ENCODE measurements around the gene LCN12.

LCN12 gene

DNA sequence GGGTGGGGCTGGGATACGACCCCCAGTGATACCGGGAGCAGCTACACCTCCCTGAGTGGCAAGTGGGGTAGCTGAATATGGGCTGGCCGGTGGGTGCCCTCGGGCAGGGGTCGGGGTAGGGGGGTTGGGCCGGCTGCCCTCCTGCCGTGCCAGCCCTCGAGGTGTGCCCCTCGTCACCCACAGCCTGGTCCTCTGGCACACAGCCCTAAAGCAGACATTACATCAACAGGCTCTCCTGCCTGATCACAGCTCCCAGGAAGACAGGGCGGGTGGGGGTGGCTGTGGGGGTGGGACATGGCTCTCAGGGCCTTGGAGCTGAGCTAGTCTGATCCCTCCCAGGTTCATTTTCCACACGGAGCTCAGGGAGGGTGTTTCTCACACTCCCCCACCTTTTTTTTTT lies 30.8 kb upstream of the LCN12 start:
- no peak for TF ChIP-seq CTCF (IDR thresholded peaks at IDR 0.05; ENCODE audit: low read depth, low read length)
- H3K4me3 ChIP-seq (replicated peaks in 1 of 2; ENCODE audit: low read depth in 2 of 2, low read length in 2 of 2) = no peak overlapping the region
- DNase-seq (ENCODE audit: low read depth in 2 of 2) = no peak

DNA sequence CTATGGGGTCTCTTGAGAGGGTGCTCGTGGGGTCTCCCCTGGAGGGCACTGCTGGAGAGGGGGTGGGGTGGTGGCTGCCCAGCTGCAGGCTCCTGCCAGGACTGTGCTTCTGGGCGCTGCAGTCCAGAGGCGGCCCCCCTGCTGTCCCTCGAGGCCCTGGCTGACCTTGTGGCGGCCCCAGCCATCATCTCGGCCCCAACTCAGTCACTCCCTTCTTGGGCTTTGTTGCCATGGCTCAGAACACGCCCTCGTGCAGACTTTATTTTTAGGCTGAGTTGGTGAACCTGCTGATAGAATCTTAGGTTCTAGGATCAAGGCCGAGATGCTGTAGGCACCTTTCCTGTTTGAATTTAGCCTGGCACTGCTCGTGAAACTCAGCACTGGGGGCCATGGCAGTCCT lies 30.4 kb upstream of the LCN12 start:
- DNase-seq (ENCODE audit: low read depth in 2 of 2) = no peak
- H3K4me3 ChIP-seq (replicated peaks in 1 of 2; ENCODE audit: low read depth in 2 of 2, low read length in 2 of 2) = no peak overlapping the region
- TF ChIP-seq CTCF (IDR thresholded peaks at IDR 0.05; ENCODE audit: low read depth, low read length) = no peak

- no peak for DNase-seq (ENCODE audit: low read depth in 2 of 2)
- TF ChIP-seq CTCF (IDR thresholded peaks at IDR 0.05; ENCODE audit: low read depth, low read length) = no peak
- H3K4me3 ChIP-seq (replicated peaks in 1 of 2; ENCODE audit: low read depth in 2 of 2, low read length in 2 of 2) = no peak overlapping the region
These were observed 29.5 kb upstream of the LCN12 start for GRCh38 chr9:136922540-136922939.

DNA sequence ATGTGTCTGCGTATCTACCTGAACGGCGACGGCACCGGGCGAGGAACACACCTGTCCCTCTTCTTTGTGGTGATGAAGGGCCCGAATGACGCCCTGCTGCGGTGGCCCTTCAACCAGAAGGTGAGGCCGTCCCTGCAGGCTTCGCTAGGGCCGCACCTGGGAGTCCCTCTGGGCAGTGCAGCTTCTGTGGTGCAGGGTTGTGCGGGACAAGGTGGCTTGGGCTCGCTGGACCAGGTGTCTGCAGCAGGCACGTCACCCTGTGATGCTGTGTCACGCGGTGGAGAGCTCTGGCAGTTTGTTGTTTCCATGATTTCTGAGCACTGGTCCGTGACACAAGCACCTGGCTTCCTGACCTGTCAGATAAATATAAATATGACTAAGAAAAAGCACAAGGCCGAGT lies 28.2 kb upstream of the LCN12 start:
- DNase-seq (ENCODE audit: low read depth in 2 of 2) = no peak
- TF ChIP-seq CTCF (IDR thresholded peaks at IDR 0.05; ENCODE audit: low read depth, low read length) = no peak

DNA sequence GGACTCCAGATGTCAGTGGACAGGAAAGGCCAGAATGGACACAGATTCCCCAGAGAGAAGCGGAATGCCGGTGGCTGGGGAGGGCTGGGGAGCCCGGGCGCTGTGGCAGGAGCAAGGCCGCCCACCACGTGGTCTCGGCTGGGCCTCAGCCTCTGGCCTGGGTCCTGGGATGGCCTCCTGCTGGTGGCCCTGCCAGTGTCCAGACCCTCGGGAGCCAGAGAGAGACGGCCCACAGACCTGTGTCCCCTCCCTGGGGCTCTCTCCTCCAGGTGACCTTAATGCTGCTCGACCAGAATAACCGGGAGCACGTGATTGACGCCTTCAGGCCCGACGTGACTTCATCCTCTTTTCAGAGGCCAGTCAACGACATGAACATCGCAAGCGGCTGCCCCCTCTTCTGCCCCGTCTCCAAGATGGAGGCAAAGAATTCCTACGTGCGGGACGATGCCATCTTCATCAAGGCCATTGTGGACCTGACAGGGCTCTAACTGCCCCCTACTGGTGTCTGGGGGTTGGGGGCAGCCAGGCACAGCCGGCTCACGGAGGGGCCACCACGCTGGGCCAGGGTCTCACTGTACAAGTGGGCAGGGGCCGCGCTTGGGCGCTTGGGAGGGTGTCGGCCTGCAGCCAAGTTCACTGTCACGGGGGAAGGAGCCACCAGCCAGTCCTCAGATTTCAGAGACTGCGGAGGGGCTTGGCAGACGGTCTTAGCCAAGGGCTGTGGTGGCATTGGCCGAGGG lies 26.5 kb upstream of the LCN12 start:
- TF ChIP-seq CTCF (IDR thresholded peaks at IDR 0.05; ENCODE audit: low read depth, low read length) = no peak
- H3K4me3 ChIP-seq (replicated peaks in 1 of 2; ENCODE audit: low read depth in 2 of 2, low read length in 2 of 2) = no peak overlapping the region
- no peak for DNase-seq (ENCODE audit: low read depth in 2 of 2)

More for the DNA sequence above, 28.2 kb upstream of the LCN12 start:
- H3K4me3 ChIP-seq (replicated peaks in 1 of 2; ENCODE audit: low read depth in 2 of 2, low read length in 2 of 2) = no peak overlapping the region

DNA sequence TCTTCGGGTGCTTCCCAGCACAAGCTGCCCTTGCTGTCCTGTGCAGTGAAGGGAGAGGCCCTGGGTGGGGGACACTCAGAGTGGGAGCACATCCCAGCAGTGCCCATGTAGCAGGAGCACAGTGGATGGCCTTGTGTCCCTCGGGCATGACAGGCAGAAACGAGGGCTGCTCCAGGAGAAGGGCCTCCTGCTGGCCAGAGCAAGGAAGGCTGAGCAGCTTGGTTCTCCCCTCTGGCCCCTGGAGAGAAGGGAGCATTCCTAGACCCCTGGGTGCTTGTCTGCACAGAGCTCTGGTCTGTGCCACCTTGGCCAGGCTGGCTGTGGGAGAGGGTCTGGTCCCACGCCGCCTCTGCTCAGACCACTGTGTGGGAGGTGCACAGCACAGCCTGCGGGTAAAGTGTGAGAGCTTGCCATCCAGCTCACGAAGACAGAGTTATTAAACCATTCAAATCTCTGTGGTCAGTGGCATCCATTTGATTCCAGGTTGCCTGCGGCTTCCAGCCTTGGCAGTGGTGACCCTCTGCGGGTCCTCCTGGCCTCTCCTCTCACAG lies 25.8 kb upstream of the LCN12 start:
- no peak for TF ChIP-seq CTCF (IDR thresholded peaks at IDR 0.05; ENCODE audit: low read depth, low read length)
- no peak overlapping the region for H3K4me3 ChIP-seq (replicated peaks in 1 of 2; ENCODE audit: low read depth in 2 of 2, low read length in 2 of 2)
- DNase-seq (ENCODE audit: low read depth in 2 of 2) = no peak
